D721Med (cell line): ENCODE measurements around the gene RNFT2.
"Not testable (repeated sequence)": the region's sequence is repeated elsewhere in the genome, so short reads cannot be mapped to it uniquely, and the experiment has no call there.

ENCODE experiments used
- DNase-seq: peaks from one replicate; pipeline ENCODE4 v3.0.0; 2011; ENCODE audit warnings: low spot score; ENCODE audit not compliant: insufficient read length
- FAIRE-seq: peaks from 2 replicates; lab custom pipeline; 2011; peaks lifted over from hg19 to GRCh38; lab: Jason Lieb, UNC
- CTCF ChIP-seq: IDR thresholded peaks from 2 replicates; pipeline ENCODE4 v1.5.1; 2012; ENCODE audit warnings: mild to moderate bottlenecking, control low read depth; ENCODE audit not compliant: insufficient read depth; ENCODE audit errors: missing control alignments

Gene RNFT2

GRCh38 chr12:116735084-116735483, 3.0 kb upstream of the RNFT2 start:
- DNase-seq (no peak), FAIRE-seq (no peak)
- TF ChIP-seq CTCF = no peak

- TF ChIP-seq CTCF = no peak
- DNase-seq (no peak), FAIRE-seq (no peak)
These were observed 2.0 kb upstream of the RNFT2 start for GRCh38 chr12:116735951-116736599.

GRCh38 chr12:116736962-116737773, 947 bp upstream of the RNFT2 start:
- DNase-seq = no peak
- no peak for FAIRE-seq

GRCh38 chr12:116739381-116739887, 1.3 kb downstream of the RNFT2 start:
- TF ChIP-seq CTCF = no peak
- DNase-seq (no peak), FAIRE-seq (no peak)

More at GRCh38 chr12:116736962-116737773, 947 bp upstream of the RNFT2 start:
- no peak for TF ChIP-seq CTCF

GRCh38 chr12:116742787-116743186, 4.7 kb downstream of the RNFT2 start:
- not testable (repeated sequence) for DNase-seq, FAIRE-seq

GRCh38 chr12:116744766-116745165, 6.7 kb downstream of the RNFT2 start:
- no peak for TF ChIP-seq CTCF
- no peak for FAIRE-seq
- no peak for DNase-seq

- FAIRE-seq (no peak), DNase-seq (no peak)
- TF ChIP-seq CTCF = no peak
These were observed 7.4 kb downstream of the RNFT2 start for GRCh38 chr12:116745554-116745953.
